RPMI7951 (cell line): ENCODE measurements around the gene ALG12. TPM values are rescaled to one million over a fixed set of nuclear protein-coding genes. Genes with fewer than 3 reads are reported as not detected.
A peak's percentile ranks its signal among the peaks of the same experiment; 100 is the strongest.
"Not testable (repeated sequence)": the region's sequence is repeated elsewhere in the genome, so short reads cannot be mapped to it uniquely, and the experiment has no call there.

Experiments
- DNase-seq: peaks from one replicate; pipeline ENCODE4 v3.0.0-alpha.2; 2012; ENCODE audit warnings: low read depth
- total RNA-seq: library from RNA; depleted of rRNA; stranded (reverse); fragments of >200 nt; shearing (Covaris generic); gene quantifications from 2 replicates; pipeline ENCODE4 v1.2.3, GENCODE V29; 2014

The ALG12 gene
- total RNA-seq, 1 experiment from 2014 or later = 18.7 TPM

- DNase-seq = no peak
These were observed 50.7 kb downstream of the ALG12 start for GRCh38 chr22:49867303-49868265.

- no peak for DNase-seq
These were observed 51.6 kb downstream of the ALG12 start for GRCh38 chr22:49866646-49867045.

- no peak for DNase-seq
These were observed 52.1 kb downstream of the ALG12 start for GRCh38 chr22:49866134-49866533.

GRCh38 chr22:49865156-49865555 lies 53.1 kb downstream of the ALG12 start:
- DNase-seq = no peak

- no peak for DNase-seq
These were observed 54.3 kb downstream of the ALG12 start for GRCh38 chr22:49863931-49864330.

GRCh38 chr22:49862496-49862776 lies 55.8 kb downstream of the ALG12 start:
- DNase-seq = peak; percentile 59

GRCh38 chr22:49861642-49862495 lies 56.4 kb downstream of the ALG12 start:
- peak; percentile 64 for DNase-seq

- no peak for DNase-seq
These were observed 59.4 kb downstream of the ALG12 start for GRCh38 chr22:49858827-49859226.

- no peak for DNase-seq
These were observed 61.2 kb downstream of the ALG12 start for GRCh38 chr22:49856766-49857618.

- no peak for DNase-seq
These were observed 61.9 kb downstream of the ALG12 start for GRCh38 chr22:49856343-49856742.

- peak; percentile 13 for DNase-seq
These were observed 62.9 kb downstream of the ALG12 start for GRCh38 chr22:49855251-49855911.

GRCh38 chr22:49853981-49854831 lies 64.0 kb downstream of the ALG12 start:
- peak; percentile 30 for DNase-seq

- peak; percentile 91 for DNase-seq
These were observed 65.0 kb downstream of the ALG12 start, which contains the start of gene ZBED4 for GRCh38 chr22:49852898-49853894. TSS of gene ZBED4 (plus strand) at chr22:49853844. CDS start at chr22:49883663, 29,819 bp downstream.

GRCh38 chr22:49852568-49852897 lies 65.7 kb downstream of the ALG12 start:
- DNase-seq = not testable (repeated sequence)

- no peak for DNase-seq
These were observed 67.1 kb downstream of the ALG12 start for GRCh38 chr22:49850959-49851802.
